ENCODE results near the gene RPS6KA2. TPM values are rescaled to one million over a fixed set of nuclear protein-coding genes. Genes with fewer than 3 reads are reported as not detected.

Gene RPS6KA2
- total and polyA plus RNA-seq, 2 donors (not counting 3 experiments of a cell fraction or from before 2014, with no cell fraction given): 54.5 to 75.8 TPM

GRCh38 chr6:166423781-166424180 is 203.3 kb downstream of the RPS6KA2 start:
- dilution Hi-C loops (cut with MboI; ENCODE audit: extremely low pct_ligation_motif_present, low sequenced_read_pairs) (no loop called here), intact Hi-C loops (cut with micrococcal nuclease) (no loop called here)
- Histone ChIP-seq H3K9ac (replicated peaks; ENCODE audit: extremely low read depth, insufficient read depth, low read length) (no peak overlapping the region), H3K4me2 (ENCODE audit: insufficient read depth, low read length) (no peak overlapping the region), H3K9me1 (replicated peaks; ENCODE audit: control insufficient read depth, extremely low read depth, insufficient read depth, low read length) (no peaks in the 10 kb centered on the region), H4K20me1 (replicated peaks; ENCODE audit: control insufficient read depth, extremely low read depth, insufficient read depth, low read length) (no peaks in the 10 kb centered on the region), H3K27me3 (ENCODE audit: control insufficient read depth in 2 of 2, insufficient read depth in 2 of 2, low read length in 2 of 2) (no peaks in the 10 kb centered on the region), H2AFZ (ENCODE audit: low read depth, low read length) (no peak overlapping the region), H3K27ac (ENCODE audit: insufficient read depth, low read depth, low read length) (no peak overlapping the region), H3K4me1 (ENCODE audit: control insufficient read depth, extremely low read depth, insufficient read depth, low read length) (peaks cover 5% of the 10 kb centered on the region), H3K36me3 (ENCODE audit: control insufficient read depth in 2 of 2, extremely low read depth in 1 of 2, insufficient read depth in 2 of 2, low read length in 2 of 2) (peaks cover 0 to 31% of the 10 kb centered on the region in 2 experiments), H3K79me2 (ENCODE audit: control insufficient read depth, insufficient read depth, low read length) (no peaks in the 10 kb centered on the region), H3K9me3 (replicated peaks; ENCODE audit: control insufficient read depth, insufficient read depth, low read length) (no peaks in the 10 kb centered on the region), H3K4me3 (replicated peaks in 1 of 3; ENCODE audit: insufficient read depth in 1 of 3, low read depth in 1 of 3, low read length in 3 of 3) (no peak overlapping the region)
- ChIA-PET CTCF (no interaction called here), POLR2A (no interaction called here)
- BruUV-seq (replicated peaks): no TSS peak
- FAIRE-seq (no peak), DNase-seq (ENCODE audit: low read depth, low spot score) (no peak)
- TF ChIP-seq MAX (IDR thresholded peaks at IDR 0.05; ENCODE audit: insufficient read depth, insufficient read length): no peak
- TF ChIP-seq GATA2 (IDR thresholded peaks at IDR 0.05; ENCODE audit: insufficient read depth, insufficient read length, low read depth, low read length): no peak
- no peak for TF ChIP-seq JUN (IDR thresholded peaks at IDR 0.05; ENCODE audit: borderline replicate concordance, insufficient read depth, insufficient read length, low read depth)

DNA sequence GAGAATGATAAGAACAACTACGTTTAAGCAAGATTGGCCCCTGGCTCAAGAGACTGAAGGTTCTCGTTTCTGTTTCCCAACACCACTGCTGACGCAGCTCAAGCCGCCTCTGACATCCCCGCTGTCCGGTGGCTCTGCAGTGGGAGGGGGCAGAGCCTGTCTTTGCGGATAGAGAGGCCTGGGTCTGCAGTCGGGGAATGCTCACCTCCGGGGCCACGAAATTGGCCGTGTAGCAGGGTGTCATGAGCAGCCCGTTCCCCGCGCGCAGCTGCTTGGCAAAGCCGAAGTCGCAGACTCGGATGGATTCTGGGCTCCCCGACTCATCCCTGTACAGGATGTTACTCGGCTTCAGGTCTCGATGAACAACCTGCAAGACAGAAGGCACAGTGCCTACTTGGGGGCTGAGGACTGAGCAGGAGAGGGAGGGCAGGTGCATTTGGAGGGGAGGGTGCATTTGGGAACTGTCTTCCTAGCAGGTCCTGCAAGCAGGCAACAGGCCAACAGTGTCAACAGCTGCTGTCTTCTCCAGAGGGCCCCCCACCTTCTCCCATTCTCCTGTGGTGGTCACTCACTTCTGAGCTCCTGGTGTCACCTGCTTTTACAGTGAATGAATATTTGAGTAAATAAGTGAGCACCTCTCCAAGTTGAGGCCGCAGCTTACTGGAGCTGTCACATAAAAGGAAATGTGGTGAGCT is 203.9 kb downstream of the RPS6KA2 start:
- Histone ChIP-seq H3K79me2 (ENCODE audit: control insufficient read depth, insufficient read depth, low read length) (no peaks in the 10 kb centered on the region), H3K9me3 (replicated peaks; ENCODE audit: control insufficient read depth, insufficient read depth, low read length) (no peaks in the 10 kb centered on the region), H3K36me3 (ENCODE audit: control insufficient read depth in 2 of 2, extremely low read depth in 1 of 2, insufficient read depth in 2 of 2, low read length in 2 of 2) (peaks cover 0 to 37% of the 10 kb centered on the region in 2 experiments), H3K9ac (replicated peaks; ENCODE audit: extremely low read depth, insufficient read depth, low read length) (no peak overlapping the region), H3K9me1 (replicated peaks; ENCODE audit: control insufficient read depth, extremely low read depth, insufficient read depth, low read length) (no peaks in the 10 kb centered on the region), H4K20me1 (replicated peaks; ENCODE audit: control insufficient read depth, extremely low read depth, insufficient read depth, low read length) (no peaks in the 10 kb centered on the region), H3K4me2 (ENCODE audit: insufficient read depth, low read length) (no peak overlapping the region), H3K4me1 (ENCODE audit: control insufficient read depth, extremely low read depth, insufficient read depth, low read length) (peaks cover 5% of the 10 kb centered on the region), H3K27me3 (ENCODE audit: control insufficient read depth in 2 of 2, insufficient read depth in 2 of 2, low read length in 2 of 2) (no peaks in the 10 kb centered on the region), H2AFZ (ENCODE audit: low read depth, low read length) (no peak overlapping the region), H3K27ac (ENCODE audit: insufficient read depth, low read depth, low read length) (no peak overlapping the region), H3K4me3 (replicated peaks in 1 of 3; ENCODE audit: insufficient read depth in 1 of 3, low read depth in 1 of 3, low read length in 3 of 3) (no peak overlapping the region)
- FAIRE-seq (no peak), DNase-seq (ENCODE audit: low read depth, low spot score) (no peak)
- ChIA-PET CTCF (no interaction called here), POLR2A (no interaction called here)
- dilution Hi-C loops (cut with MboI; ENCODE audit: extremely low pct_ligation_motif_present, low sequenced_read_pairs): no loop called here
- BruUV-seq (replicated peaks): no TSS peak
- intact Hi-C loops (cut with micrococcal nuclease): no loop called here
- TF ChIP-seq POLR2AphosphoS5 (IDR thresholded peaks at IDR 0.05; ENCODE audit: insufficient read depth, low read depth, low read length) (no peak), MAX (IDR thresholded peaks at IDR 0.05; ENCODE audit: insufficient read depth, insufficient read length) (no peak), CTCF (IDR thresholded peaks at IDR 0.05; ENCODE audit: extremely low read depth in 1 of 2, insufficient read depth in 1 of 2, low read depth in 1 of 2, low read length in 2 of 2) (no peak), MYC (IDR thresholded peaks at IDR 0.05; ENCODE audit: low read depth, low read length) (no peak), EZH2 (IDR thresholded peaks at IDR 0.05; ENCODE audit: borderline replicate concordance, low read depth, low read length, severe bottlenecking) (no peak), JUN (IDR thresholded peaks at IDR 0.05; ENCODE audit: borderline replicate concordance, insufficient read depth, insufficient read length, low read depth) (no peak), GATA2 (IDR thresholded peaks at IDR 0.05; ENCODE audit: insufficient read depth, insufficient read length, low read depth, low read length) (no peak), FOS (IDR thresholded peaks at IDR 0.05; ENCODE audit: borderline replicate concordance, insufficient read depth, low read length) (no peak), POLR2A (IDR thresholded peaks at IDR 0.05; ENCODE audit: low read depth, low read length) (no peak)

All from endothelial cell of umbilical vein (primary cell).